Common myeloid progenitor, CD34-positive (primary cell): ENCODE data around the gene IL6.

Source experiments
- CTCF ChIA-PET: fragments of 350-600 bp; sonication (Branson Sonifier 250); formaldehyde crosslinking; loops from one replicate; lab custom pipeline; 2021; ENCODE audit warnings: antibody characterized with exemption; lab: Charles Lee
- POLR2A ChIA-PET: fragments of 350-600 bp; sonication (Branson Sonifier 250); formaldehyde crosslinking; loops from one replicate; lab custom pipeline; 2021; ENCODE audit warnings: antibody characterized with exemption; lab: Charles Lee
- DNase-seq, 3 donors: peaks; one replicate each; pipeline versions ENCODE4 v3.0.0 to v3.0.0-alpha.2; 2013
- H3K27ac ChIP-seq, 2 experiments: 1 replicate in 1 of 2; 2 replicates in 1 of 2; pipeline ENCODE4 v1.7.0; 2013; ENCODE audit warnings: inconsistent platforms in 2 of 2, low read length in 2 of 2, mild to moderate bottlenecking in 2 of 2, low read depth in 1 of 2, moderate library complexity in 1 of 2; ENCODE audit not compliant: severe bottlenecking in 2 of 2, insufficient read depth in 1 of 2, poor library complexity in 1 of 2
- H3K27me3 ChIP-seq, 5 experiments: replicated peaks in 2 of 5; 1 replicate in 3 of 5; 2 replicates in 2 of 5; pipeline versions ENCODE4 v1.6.1 to v1.7.0; 2013; ENCODE audit warnings: low read length in 4 of 5, mild to moderate bottlenecking in 2 of 5, moderate library complexity in 2 of 5, inconsistent platforms in 1 of 5; ENCODE audit not compliant: insufficient read depth in 5 of 5, control insufficient read depth in 4 of 5
- H3K36me3 ChIP-seq, 4 experiments: 1 replicate in 2 of 4; 2 replicates in 2 of 4; pipeline versions ENCODE4 v1.6.1 to v1.7.0; 2013; ENCODE audit warnings: low read length in 3 of 4, control low read depth in 1 of 4, mild to moderate bottlenecking in 1 of 4; ENCODE audit not compliant: control insufficient read depth in 4 of 4, insufficient read depth in 4 of 4
- H3K4me1 ChIP-seq, 4 experiments: 1 replicate in 3 of 4; 2 replicates in 1 of 4; pipeline versions ENCODE4 v1.6.1 to v1.7.1; 2013; ENCODE audit warnings: low read length in 3 of 4, mild to moderate bottlenecking in 3 of 4, control low read depth in 1 of 4, inconsistent platforms in 1 of 4, moderate library complexity in 1 of 4; ENCODE audit not compliant: control insufficient read depth in 4 of 4, insufficient read depth in 4 of 4; ENCODE audit errors: control extremely low read depth in 1 of 4
- H3K4me3 ChIP-seq, 7 experiments: 1 replicate in 4 of 7; 2 replicates in 3 of 7; pipeline versions ENCODE4 v1.5.1 to v1.7.0; 2013; ENCODE audit warnings: mild to moderate bottlenecking in 7 of 7, low read length in 6 of 7, moderate library complexity in 6 of 7, inconsistent platforms in 2 of 7, low read depth in 2 of 7, control low read depth in 1 of 7; ENCODE audit not compliant: insufficient read depth in 4 of 7, control insufficient read depth in 1 of 7; ENCODE audit errors: extremely low read depth in 1 of 7
- H3K9me3 ChIP-seq, 5 experiments: 1 replicate in 4 of 5; 2 replicates in 1 of 5; pipeline versions ENCODE4 v1.6.1 to v1.7.1; 2013; ENCODE audit warnings: low read length in 4 of 5, mild to moderate bottlenecking in 2 of 5, inconsistent platforms in 1 of 5, low read depth in 1 of 5, moderate library complexity in 1 of 5; ENCODE audit not compliant: control insufficient read depth in 4 of 5, insufficient read depth in 2 of 5; ENCODE audit errors: control extremely low read depth in 1 of 5
- WGBS: methylation state at CpG from one replicate; pipeline ENCODE4 v1.1.5; 2013; ENCODE audit not compliant: insufficient coverage; 5-methylcytosine and 5-hydroxymethylcytosine counted together

Gene IL6

GRCh38 chr7:22709857-22710256 is 17.1 kb upstream of the IL6 start:
- Histone ChIP-seq H3K4me1 (no peaks in the 10 kb centered on the region), H3K27me3 (peaks cover 0 to 3% (median 0%) of the 10 kb centered on the region in 5 experiments), H3K9me3 (no peaks in the 10 kb centered on the region), H3K27ac (no peak overlapping the region), H3K4me3 (no peak overlapping the region), H3K36me3 (no peaks in the 10 kb centered on the region)
- ChIA-PET POLR2A (no interaction called here), CTCF (interaction anchor here (1.0 kb wide), 1 partner anchor 17 kb away, joined by 4 read pairs; the partner anchor contains the start of gene IL6)
- DNase-seq, result no peak
- WGBS, result no CpG with 5 or more reads among the region's 4 CpGs

- ChIA-PET CTCF (interaction anchor here (0.9 to 2.8 kb wide), 7 partner anchors 8 to 149 kb away, joined by 3 to 6 read pairs (median 3); partner anchors contain the start of gene IL6), POLR2A (no interaction called here)
- no CpG with 5 or more reads among the region's 1 CpG for WGBS
- Histone ChIP-seq H3K9me3 (no peaks in the 10 kb centered on the region), H3K4me1 (no peaks in the 10 kb centered on the region), H3K4me3 (no peak overlapping the region), H3K27ac (no peak overlapping the region), H3K27me3 (peaks cover 0 to 3% (median 0%) of the 10 kb centered on the region in 5 experiments), H3K36me3 (no peaks in the 10 kb centered on the region)
- DNase-seq, result no peak
Observed at GRCh38 chr7:22712999-22713398, 14.0 kb upstream of the IL6 start.

- Histone ChIP-seq H3K27ac (no peak overlapping the region), H3K36me3 (no peaks in the 10 kb centered on the region), H3K4me3 (no peak overlapping the region), H3K4me1 (no peaks in the 10 kb centered on the region), H3K9me3 (no peaks in the 10 kb centered on the region), H3K27me3 (peaks cover 0 to 3% (median 0%) of the 10 kb centered on the region in 5 experiments)
- no CpG with 5 or more reads among the region's 1 CpG for WGBS
- no peak for DNase-seq
- CTCF ChIA-PET, result interaction anchor here (0.9 to 2.8 kb wide), 5 partner anchors 8 to 125 kb away, joined by 3 to 6 read pairs (median 5); partner anchors contain the start of gene IL6
- POLR2A ChIA-PET, result no interaction called here
Observed at GRCh38 chr7:22713463-22713862, 13.5 kb upstream of the IL6 start.

- CTCF ChIA-PET, result no interaction called here
- Histone ChIP-seq H3K36me3 (no peaks in the 10 kb centered on the region), H3K27me3 (peaks cover 0 to 3% (median 0%) of the 10 kb centered on the region in 5 experiments), H3K4me3 (no peak overlapping the region), H3K4me1 (no peaks in the 10 kb centered on the region), H3K27ac (no peak overlapping the region), H3K9me3 (no peaks in the 10 kb centered on the region)
- no peak for DNase-seq
- 95% methylated on average over 3 of the region's 4 CpGs for WGBS
- POLR2A ChIA-PET, result no interaction called here
Observed at GRCh38 chr7:22715969-22716368, 11.0 kb upstream of the IL6 start.

GRCh38 chr7:22717760-22718159 is 9.2 kb upstream of the IL6 start:
- peaks cover 0 to 2% (median 0%) of the 10 kb centered on the region in 5 experiments for H3K27me3 ChIP-seq
- H3K4me3 ChIP-seq, result no peak overlapping the region
- ChIA-PET CTCF (interaction anchor here (0.6 to 1.5 kb wide), 4 partner anchors 9 to 157 kb away, joined by 3 to 5 read pairs (median 3); partner anchors contain the start of gene IL6), POLR2A (no interaction called here)
- H3K4me1 ChIP-seq, result peaks cover 0 to 6% (median 2%) of the 10 kb centered on the region in 4 experiments
- H3K9me3 ChIP-seq, result no peaks in the 10 kb centered on the region
- 100% methylated on average over 7 of the region's 7 CpGs for WGBS
- no peaks in the 10 kb centered on the region for H3K36me3 ChIP-seq
- no peak for DNase-seq
- no peak overlapping the region for H3K27ac ChIP-seq

- Histone ChIP-seq H3K9me3 (no peaks in the 10 kb centered on the region), H3K36me3 (no peaks in the 10 kb centered on the region), H3K27me3 (peaks cover 0 to 2% (median 0%) of the 10 kb centered on the region in 5 experiments), H3K27ac (no peak overlapping the region), H3K4me1 (peaks cover 3 to 11% (median 7%) of the 10 kb centered on the region in 4 experiments), H3K4me3 (no peak overlapping the region)
- ChIA-PET CTCF (interaction anchor here (0.6 to 1.5 kb wide), 4 partner anchors 8 to 154 kb away, joined by 3 to 5 read pairs (median 3); partner anchors contain the start of gene IL6), POLR2A (no interaction called here)
- 92% methylated on average over 6 of the region's 6 CpGs for WGBS
- DNase-seq, result no peak
Observed at GRCh38 chr7:22718200-22718711, 8.7 kb upstream of the IL6 start.

GRCh38 chr7:22718911-22719420 is 8.0 kb upstream of the IL6 start:
- peaks cover 6 to 17% (median 10%) of the 10 kb centered on the region in 4 experiments for H3K4me1 ChIP-seq
- no peak overlapping the region for H3K27ac ChIP-seq
- no peak for DNase-seq
- no peak overlapping the region for H3K4me3 ChIP-seq
- ChIA-PET CTCF (interaction anchor here (0.9 kb wide), 1 partner anchor 132 kb away, joined by 3 read pairs; no protein-coding TSS in a partner anchor), POLR2A (no interaction called here)
- H3K27me3 ChIP-seq, result peaks cover 0 to 2% (median 0%) of the 10 kb centered on the region in 5 experiments
- H3K9me3 ChIP-seq, result no peaks in the 10 kb centered on the region
- H3K36me3 ChIP-seq, result no peaks in the 10 kb centered on the region
- WGBS, result 100% methylated on average over 1 of the region's 1 CpG
